Left colon (tissue), 2 donors: Measurements from ENCODE around the gene CNTN5. TPM values are rescaled to one million over a fixed set of nuclear protein-coding genes. Genes with fewer than 3 reads are reported as not detected.
"Not testable (repeated sequence)": the region's sequence is repeated elsewhere in the genome, so short reads cannot be mapped to it uniquely, and the experiment has no call there.

Experiments used
- ATAC-seq: fragments of 200-7000 bp; cut with Tn5 transposase; one replicate; pipeline ENCODE4 v1.9.1; 2020; ENCODE audit warnings: mild to moderate bottlenecking, moderate library complexity
- DNase-seq, 2 donors: peaks; one replicate each; pipeline ENCODE4 v3.0.0-alpha.2; 2020
- intact Hi-C, 2 donors: fragments of 100-400 bp; cut with DNase I in 1 of 2; cut with micrococcal nuclease in 1 of 2; formaldehyde crosslinking; loops; one replicate each; pipeline versions ENCODE4 v1.11.2 to v1.14.0; 2022; cut with DNase I, micrococcal nuclease
- long read RNA-seq: library from polyadenylated mRNA; unstranded; transcript quantifications from one replicate; pipeline ENCODE4 v2.0.0, GENCODE V29; 2021
- total RNA-seq, 2 donors: library from RNA; stranded (reverse); fragmentation: NEBNext Ultra II Directional; extraction: Animal tissue kit (Norgen Biotek cat#: 25700); gene quantifications; one replicate each; pipeline ENCODE4 v1.2.1, GENCODE V29; 2021
- donor health status: DM: no; HTN: no; CAD: no.
- donor health status: DM: yes; HTN: yes; CAD: no.

The CNTN5 gene
- total RNA-seq: not detected
- long read RNA-seq, partial matches to known transcripts: 0 of 1 reads
- long read RNA-seq, other reads (novel, unspliced or antisense): 1 of 1 reads

DNA sequence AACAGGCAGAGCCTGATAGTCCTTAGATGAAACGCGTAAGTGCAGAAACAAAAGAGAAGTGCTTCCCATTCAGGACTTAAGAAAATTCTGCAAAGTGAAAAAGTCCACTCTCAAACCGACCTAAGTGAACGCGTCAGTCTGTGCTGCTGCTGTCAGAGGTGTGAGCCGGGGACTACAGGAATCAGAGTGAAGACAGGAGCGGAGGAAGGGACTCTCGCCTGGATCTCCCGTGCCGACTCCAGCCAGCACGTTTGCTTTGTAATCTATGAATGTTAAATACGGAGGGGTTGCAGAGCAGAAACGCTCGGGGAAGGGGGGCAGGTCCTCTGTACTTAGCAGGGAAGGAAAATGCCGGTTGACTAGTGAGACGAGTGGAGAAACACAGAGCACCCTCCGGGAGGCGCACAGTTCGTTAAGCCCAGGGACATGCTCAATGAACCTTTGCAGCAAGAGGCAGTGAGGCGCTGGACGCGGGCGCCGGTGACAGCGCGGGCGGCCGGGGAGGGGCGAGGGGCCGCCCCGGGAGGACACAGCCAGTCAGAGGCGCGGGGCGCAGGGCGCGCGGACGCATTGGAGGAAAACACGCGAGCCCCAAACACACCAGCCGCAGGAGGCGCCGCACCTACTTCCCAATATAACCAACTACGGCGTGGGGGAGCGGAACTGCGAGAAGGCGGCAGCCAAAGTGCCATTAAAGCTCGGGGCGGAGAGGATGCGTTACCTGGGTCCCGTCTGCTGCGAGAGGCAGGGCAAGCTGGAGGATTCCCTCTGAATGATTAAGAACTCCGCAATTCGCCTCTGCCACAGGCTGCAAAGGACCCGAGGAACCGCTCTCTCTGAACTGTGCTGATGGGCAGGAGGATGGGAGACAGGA, at the start of gene CNTN5:
Gene CNTN5 (plus strand): TSS at position 598 of the 874 bp plus-strand sequence.
- peak; percentile 60 for ATAC-seq
- intact Hi-C loops: no loop called here
- DNase-seq: peak in 1 of 2 donors; percentile 23

DNA sequence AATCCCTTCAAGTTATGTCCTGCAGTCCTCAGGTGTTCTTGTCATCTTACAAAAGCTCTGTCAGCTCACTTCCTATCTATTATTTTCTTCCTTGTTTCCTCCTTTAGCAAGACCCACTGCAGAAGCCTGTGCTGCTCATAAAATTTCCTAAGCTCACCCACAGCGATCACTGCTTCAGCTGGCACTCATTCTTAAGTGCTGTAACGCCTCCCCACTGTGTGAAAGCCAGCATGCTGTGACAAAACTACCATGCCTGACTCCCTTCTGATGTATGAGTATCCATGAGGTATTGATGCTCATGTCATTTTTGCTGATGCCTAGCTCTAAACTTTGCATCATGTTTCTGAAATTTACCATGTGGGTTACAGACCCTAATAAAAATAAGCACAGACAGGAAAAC, 41.5 kb upstream of the CNTN5 start:
- ATAC-seq (no peak), DNase-seq (no peak)
- intact Hi-C loops: no loop called here

DNA sequence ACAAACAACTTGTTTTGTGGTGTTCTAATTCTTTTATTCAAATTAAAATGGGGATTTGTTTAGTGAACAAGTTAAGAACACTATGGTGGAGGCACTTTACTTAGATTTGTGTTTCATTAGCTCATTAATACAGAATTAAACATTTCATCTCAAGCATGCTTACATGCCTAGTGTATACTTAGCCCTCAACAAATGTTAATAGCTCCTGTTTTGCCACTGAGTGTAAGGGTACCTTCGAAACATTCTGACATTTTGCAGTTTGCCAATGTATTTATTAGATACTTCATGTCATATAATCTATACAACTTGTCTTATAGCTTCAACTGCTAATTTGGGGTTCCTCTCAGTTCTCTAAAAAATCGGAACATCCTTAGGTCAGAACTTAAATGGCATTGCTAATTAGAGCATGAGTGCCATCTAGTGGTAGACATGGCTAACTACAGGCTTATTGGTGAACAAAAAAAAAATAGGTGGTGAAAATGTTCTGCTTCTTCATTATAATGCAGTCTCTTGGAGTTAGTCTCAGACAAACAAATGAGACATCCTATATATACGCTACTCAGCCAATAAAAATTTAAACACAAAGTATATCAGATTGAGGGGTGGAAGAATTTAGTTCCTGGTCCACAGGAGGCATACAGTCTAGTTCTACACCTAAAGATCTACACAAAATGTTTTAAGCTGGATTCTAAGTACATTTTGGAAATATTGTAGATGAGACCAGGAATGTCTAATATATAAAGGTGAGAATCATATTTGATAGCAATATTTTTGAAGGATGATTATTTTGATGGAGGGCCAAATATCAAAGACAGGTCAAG, 4.9 kb upstream of the CNTN5 start:
- ATAC-seq (no peak), DNase-seq (no peak)
- intact Hi-C loops: no loop called here

DNA sequence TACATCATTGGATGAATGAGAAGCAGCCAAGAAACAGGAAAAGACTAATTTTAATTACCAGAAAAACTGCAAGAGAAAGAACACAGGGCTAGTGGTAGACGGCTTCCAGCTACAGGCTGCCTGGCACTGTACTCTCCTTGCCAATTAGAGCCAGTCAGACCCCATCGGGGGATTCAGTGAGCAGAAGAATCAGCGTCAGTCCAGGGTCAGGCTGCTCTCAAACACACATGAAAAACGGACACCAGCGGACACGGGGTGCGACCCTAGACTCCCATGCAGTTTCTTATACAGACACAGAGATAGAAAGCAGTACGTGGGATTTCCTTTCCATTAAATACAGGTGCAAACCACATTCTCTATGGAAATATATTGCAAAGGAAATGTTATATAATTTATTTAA, 1.1 kb upstream of the CNTN5 start:
- no peak for DNase-seq
- no peak for ATAC-seq
- intact Hi-C loops: no loop called here

DNA sequence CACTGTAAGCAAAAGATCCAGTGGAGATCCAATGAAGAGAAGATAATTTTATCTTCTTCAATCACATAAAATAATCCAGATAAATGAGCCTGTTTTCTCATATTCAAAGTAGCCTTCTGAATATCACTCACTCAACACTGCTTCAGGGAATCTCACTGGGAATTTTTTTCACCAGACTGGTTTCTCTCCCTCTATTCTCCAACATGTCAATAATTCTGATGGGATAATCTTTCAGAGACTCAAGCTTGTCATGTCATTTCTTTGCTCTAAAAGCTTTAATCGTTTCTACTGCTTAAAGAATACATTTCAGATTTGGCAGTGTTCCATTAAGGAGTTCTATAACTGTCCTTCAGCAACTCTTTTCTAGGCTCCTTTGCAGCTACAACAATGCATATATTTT, 16.3 kb downstream of the CNTN5 start:
- no peak for DNase-seq
- intact Hi-C loops: no loop called here
- ATAC-seq: no peak

DNA sequence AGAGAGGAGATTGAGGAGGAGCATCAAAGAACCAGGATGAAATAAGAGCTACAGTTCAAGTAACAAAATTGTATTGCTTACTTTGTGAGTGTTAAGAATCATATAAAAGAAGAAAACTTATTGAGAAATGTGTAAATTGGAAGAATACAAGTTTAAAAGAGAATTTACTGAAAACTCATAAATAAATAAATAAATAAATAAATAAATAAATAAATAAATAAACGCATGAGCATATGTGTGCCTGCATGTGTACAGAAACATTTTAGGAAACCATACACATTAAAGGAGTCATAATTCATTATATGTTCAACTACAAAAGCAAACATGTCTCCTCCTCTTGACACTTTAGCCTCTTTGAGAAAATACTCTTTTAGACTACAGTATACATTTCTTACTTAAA, 42.6 kb downstream of the CNTN5 start:
- intact Hi-C loops: no loop called here
- DNase-seq (no peak), ATAC-seq (no peak)

DNA sequence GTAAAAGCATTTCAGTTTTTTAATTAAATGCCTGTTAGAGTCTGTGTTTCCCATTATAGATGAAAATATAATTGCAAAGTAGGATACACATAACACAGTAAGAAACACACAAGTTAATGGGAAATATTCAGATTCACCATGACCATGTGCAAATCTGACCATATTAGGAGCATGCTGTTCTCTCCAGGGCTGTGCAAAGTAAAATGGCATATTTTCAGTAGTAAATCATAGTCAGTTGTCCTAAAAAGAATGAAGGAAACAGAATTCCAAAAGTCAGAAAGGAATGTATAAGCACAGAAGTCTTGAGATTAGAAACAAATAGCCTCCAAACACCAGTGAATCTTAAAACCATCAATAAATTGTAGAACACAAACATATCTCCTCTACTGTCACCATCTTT, 44.4 kb downstream of the CNTN5 start:
- intact Hi-C loops: no loop called here
- ATAC-seq (no peak), DNase-seq (no peak)

DNA sequence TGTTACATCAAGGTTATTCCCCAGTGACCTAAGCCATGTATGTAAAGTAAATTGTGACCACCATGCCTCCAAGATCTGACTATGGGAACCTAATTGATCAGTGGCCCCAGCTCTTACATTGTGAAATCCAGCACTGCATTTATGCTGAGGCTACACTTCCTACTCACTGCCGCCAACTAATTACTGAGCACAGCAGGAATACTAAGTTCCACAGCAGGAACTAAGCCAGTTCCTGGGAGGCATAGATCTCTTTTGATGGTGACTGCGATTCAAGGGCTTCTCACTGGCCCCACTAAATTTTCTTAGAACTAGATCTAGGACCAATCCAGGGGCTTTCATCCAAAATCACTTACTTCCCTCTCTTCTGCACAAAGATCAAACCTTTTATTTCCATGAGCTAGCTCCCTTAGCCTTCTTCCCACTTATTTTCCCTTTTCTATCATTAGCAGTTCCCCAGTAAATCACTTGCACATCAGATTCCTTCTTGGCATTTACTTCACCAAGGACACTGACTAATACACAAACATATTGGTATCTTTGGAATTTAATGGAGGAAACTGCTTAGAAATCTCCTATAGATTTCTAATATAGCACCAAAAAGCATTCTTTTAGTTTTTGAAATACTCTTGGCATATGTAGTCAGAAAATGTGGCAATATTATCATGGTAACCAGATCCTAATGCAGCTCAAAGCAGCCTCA, 46.0 kb downstream of the CNTN5 start:
- no peak for ATAC-seq
- no peak for DNase-seq
- intact Hi-C loops: no loop called here

DNA sequence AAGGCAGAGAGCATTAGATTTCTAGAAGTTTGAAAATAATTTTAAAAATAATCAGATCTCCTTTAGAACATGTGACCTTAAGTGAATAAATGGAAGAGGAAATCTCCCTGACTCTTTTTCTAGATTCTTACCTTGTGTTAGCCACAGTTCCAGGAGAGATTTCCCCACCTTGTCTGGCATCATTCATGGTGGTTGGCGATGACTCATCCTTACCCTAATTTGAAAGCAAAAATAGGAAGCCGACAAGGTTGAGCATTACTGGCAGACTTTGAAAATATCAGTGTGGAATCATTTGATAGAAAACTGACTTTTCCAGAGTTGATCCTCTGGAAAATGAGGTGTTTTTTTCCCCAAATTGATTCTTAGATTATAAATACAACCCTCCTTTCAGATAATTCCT, 48.1 kb downstream of the CNTN5 start:
- ATAC-seq (no peak), DNase-seq (no peak)
- intact Hi-C loops: no loop called here

DNA sequence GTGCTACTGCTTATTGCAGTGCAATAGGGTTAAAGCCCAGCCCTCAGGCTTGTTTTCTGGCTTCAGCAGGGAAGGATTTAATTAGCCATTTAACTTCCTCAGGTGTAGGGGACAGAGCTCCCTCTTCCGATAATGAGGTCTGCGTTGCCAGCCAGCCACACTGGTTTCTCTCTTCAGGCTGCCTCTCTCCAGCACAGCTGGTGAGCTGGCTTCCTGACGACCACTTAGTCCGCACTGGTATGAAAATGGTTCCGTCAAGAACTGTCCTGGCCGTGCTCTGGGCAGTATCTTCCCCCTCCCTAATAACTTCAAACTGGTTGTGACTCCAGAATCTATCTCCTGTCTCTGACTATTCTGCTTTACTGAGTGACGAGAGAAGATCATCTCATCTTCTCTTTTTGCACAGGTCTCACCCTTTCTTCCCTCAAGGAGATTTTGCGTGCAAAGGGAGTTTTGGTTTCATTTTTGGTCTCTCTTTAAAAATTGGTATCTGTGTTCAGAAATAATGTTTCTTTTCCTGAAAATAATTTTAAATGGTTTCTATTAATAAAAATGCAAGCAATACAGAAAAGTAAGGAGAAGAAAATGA, 49.2 kb downstream of the CNTN5 start:
- intact Hi-C loops: no loop called here
- ATAC-seq (no peak), DNase-seq (peak in 1 of 2 donors; percentile 8)

DNA sequence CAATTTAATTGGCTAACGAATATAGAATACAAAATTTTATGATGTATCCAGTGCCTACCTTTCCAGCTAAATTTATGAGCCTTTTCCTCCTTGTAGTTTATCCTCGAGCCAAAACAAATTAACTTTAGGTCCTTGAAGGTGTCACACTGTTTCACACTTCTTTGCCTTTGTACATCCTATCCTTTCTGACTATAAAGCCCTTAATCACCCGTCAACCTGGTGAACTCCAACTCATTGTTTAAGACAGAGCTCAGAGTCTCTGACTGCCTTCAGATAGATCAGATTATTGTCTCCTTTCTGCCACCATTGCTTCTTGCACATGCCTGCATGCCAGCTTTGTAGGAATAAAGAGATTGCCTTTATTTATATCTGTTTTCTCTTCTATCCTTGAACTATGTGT, 58.8 kb downstream of the CNTN5 start:
- intact Hi-C loops: no loop called here
- ATAC-seq (no peak), DNase-seq (no peak)

DNA sequence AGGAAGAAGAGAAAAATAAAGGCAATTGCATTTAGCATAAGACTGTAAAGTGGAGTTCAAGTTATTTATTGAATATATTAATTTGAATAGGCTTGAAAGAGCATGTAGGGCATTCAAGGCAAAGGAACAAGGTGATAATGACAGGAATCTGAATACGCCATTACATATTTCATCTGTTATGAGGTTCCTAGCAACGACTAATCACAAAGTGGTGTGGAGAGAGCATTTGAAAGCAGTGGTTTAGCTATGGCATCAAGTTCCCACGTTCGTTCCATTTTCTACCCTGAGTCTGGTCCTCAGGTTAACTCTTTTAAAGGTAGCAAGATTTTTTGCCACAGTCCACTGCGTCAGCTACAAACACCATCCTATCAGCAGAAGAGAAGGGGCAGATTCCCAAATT, 59.4 kb downstream of the CNTN5 start:
- intact Hi-C loops: no loop called here
- ATAC-seq: no peak
- DNase-seq: no peak

DNA sequence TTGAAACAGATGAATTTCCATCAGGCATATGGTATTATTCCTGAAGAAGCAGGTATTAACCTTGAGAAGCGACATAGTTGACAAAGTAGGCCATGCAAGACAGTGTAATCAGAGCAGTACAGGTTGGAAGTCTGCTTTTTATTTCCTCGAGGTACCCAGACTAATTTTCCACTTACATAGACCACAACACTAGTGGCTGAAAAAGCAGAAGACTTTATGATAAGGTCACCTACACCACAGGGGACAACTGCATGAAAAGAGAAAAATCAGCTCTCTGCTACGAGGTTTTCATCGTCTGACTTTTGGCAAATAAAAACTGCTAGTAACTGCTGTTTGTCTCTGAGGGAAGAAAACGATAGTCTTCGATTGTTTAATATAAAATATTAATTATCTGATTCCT, 77.5 kb downstream of the CNTN5 start:
- intact Hi-C loops: no loop called here
- DNase-seq (no peak), ATAC-seq (no peak)

DNA sequence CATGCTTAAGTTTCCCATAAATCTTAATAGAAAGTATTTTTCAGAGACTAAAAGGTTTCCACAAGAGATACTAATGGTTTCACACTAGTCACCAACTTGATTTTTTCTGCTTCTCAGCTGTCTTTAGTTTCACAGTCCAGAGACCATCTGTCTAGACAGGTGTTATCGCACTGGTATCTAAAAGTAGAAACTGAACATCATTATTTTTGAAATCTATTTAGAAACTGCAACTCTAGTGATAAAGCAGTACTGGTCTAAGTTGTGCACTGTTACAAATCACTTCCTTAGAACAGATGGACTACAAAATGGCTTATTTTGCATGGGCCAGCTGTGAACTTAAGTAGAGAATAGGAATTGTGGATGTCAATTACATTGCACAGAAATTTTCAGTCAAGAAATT, 78.0 kb downstream of the CNTN5 start:
- no peak for DNase-seq

DNA sequence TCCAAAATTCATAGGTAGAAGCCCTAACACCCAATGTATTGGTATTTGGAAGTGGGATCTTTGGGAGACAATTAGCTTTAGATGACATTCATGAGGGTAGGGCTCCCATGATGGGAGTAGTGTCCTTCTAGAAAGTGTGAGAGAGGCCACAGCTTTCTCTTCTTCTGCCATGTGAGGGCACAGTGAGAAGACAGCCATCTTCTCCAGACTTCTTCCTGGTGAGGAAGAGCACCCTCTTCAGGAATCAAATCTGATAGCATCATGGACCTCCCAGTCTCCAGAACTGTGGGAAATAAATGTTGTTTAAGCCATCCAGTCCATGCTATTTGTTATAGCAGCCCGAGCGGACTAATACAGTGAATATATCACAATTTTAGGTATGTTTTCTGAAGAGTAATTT, 96.9 kb downstream of the CNTN5 start:
- intact Hi-C loops: no loop called here
- ATAC-seq: no peak

More for the DNA sequence above, 78.0 kb downstream of the CNTN5 start:
- ATAC-seq: no peak
- intact Hi-C loops: no loop called here

DNA sequence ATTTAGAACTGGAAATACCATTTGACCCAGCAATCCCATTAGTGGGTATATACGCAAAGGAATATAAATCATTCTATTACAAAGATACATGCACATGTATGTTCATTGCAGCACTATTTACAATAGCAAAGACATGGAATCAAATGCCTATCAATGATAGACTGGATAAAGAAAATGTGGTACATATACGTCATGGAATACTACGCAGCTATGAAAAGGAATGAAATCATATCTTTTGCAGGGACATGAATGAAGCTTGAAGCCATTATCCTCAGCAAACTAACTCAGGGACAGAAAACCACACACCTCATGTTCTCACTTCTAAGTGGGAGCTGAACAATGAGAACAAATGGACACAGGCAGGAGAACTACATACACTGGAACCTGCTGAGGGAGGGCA, 113.1 kb downstream of the CNTN5 start:
- DNase-seq, ATAC-seq, intact Hi-C loops: not testable (repeated sequence)

More for the DNA sequence above, 96.9 kb downstream of the CNTN5 start:
- no peak for DNase-seq

DNA sequence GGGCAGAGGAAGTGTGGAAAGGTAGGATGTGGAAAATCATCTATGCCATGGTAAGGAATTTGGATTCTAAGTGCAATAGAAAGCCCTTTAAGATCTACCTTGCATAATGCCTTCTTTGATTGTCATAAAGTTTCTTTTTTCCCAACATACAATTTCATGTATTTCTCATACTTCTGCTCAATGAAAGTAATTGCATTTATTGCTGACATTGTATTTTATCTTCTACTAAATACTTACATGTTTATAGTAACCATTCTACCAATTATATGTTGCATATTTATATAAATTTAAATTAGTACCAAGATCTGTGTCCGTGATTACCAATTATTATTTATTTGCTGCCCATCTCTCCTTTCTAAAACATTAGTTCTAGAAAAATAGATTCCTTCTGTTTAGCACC, 114.8 kb downstream of the CNTN5 start:
- ATAC-seq (no peak), DNase-seq (no peak)
- intact Hi-C loops: no loop called here

DNA sequence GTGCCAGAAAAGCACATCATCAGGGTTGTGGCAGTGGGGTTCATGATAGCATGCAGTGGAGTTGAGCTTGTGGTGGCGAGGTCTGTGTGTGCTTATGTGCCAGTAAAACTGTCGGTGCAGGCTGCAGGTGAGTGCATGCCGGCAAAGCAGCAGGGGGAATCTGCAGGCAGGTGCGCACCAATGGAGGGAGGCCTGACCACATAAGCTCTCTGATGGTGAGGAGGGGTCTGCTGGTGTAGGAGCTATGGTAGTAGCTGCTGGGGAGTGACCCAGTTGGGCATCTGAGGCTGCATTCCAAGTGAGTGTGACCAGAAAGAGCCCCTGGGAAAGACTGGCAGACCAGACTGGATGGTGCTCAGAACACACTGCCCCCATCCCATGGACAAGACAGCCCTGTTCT, 121.5 kb downstream of the CNTN5 start:
- no peak for ATAC-seq
- no peak for DNase-seq
- intact Hi-C loops: no loop called here

DNA sequence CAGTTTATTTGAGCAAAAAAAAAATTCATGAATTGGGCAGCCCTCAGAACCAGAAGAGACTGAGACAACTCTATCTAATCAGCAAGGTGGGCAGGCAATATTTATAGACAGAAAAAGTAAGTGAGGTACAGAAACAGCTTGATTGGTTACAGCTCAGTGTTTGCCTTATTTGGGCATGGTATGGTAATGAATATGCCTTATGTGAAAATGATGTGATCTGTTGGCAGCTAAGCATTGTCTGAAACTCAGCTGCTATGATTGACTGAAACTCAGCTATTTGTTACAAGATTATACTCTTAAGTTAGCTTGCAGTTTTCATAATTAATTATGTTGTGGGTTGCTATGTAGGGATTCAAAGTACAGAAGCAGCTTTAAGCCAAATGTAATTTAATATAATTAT, 127.6 kb downstream of the CNTN5 start:
- no peak for ATAC-seq

More for the DNA sequence above, 127.6 kb downstream of the CNTN5 start:
- intact Hi-C loops: no loop called here
- no peak for DNase-seq
